Natural killer cell (primary cell): Measurements from ENCODE around the gene DOCK10. TPM values are rescaled to one million over a fixed set of nuclear protein-coding genes. Genes with fewer than 3 reads are reported as not detected.

Source experiments
- ATAC-seq, 3 donors: fragments of 150-1000 bp in 2 of 3; fragments of 200-7000 bp in 1 of 3; cut with Tn5 transposase; 1 replicate in 1 of 3; 2 replicates in 2 of 3; pipeline ENCODE4 v1.10.0; 2021; ENCODE audit warnings: mild to moderate bottlenecking in 2 of 3, moderate library complexity in 2 of 3
- DNase-seq, 2 donors: peaks; one replicate each; pipeline versions ENCODE4 v3.0.0 to v3.0.0-alpha.2; 2013 to 2021; ENCODE audit warnings: mixed read lengths in 1 of 2
- H3K27ac ChIP-seq: one replicate; pipeline ENCODE4 v1.5.1; 2013; ENCODE audit warnings: mild to moderate bottlenecking, low read length
- H3K27me3 ChIP-seq: one replicate; pipeline ENCODE4 v1.6.1; 2013; ENCODE audit warnings: low read length; ENCODE audit not compliant: control insufficient read depth, insufficient read depth
- H3K36me3 ChIP-seq: one replicate; pipeline ENCODE4 v1.6.1; 2013; ENCODE audit warnings: low read length; ENCODE audit not compliant: control insufficient read depth, insufficient read depth
- H3K4me1 ChIP-seq: one replicate; pipeline ENCODE4 v1.6.1; 2013; ENCODE audit warnings: low read length; ENCODE audit not compliant: control insufficient read depth, insufficient read depth
- H3K4me3 ChIP-seq: one replicate; pipeline ENCODE4 v1.5.1; 2013; ENCODE audit warnings: low read length
- H3K9me3 ChIP-seq: one replicate; pipeline ENCODE4 v1.6.1; 2013; ENCODE audit warnings: low read length; ENCODE audit not compliant: control insufficient read depth, insufficient read depth
- H3K27ac Mint-ChIP-seq, 2 donors: one replicate each; pipeline ENCODE4 v1.8.0; 2022; ENCODE audit warnings: mild to moderate bottlenecking in 2 of 2, mixed read lengths in 2 of 2, moderate library complexity in 1 of 2
- H3K27me3 Mint-ChIP-seq, 2 donors: one replicate each; pipeline ENCODE4 v1.8.0; 2022; ENCODE audit warnings: low read depth in 2 of 2, mixed read lengths in 2 of 2
- H3K36me3 Mint-ChIP-seq: one replicate; pipeline ENCODE4 v1.8.0; 2022; ENCODE audit warnings: mixed read lengths
- H3K4me1 Mint-ChIP-seq, 2 donors: one replicate each; pipeline ENCODE4 v1.8.0; 2022; ENCODE audit warnings: mixed read lengths in 2 of 2
- H3K4me3 Mint-ChIP-seq: one replicate; pipeline ENCODE4 v1.8.0; 2022; ENCODE audit warnings: mild to moderate bottlenecking, moderate library complexity, mixed read lengths
- H3K9me3 Mint-ChIP-seq, 2 donors: one replicate each; pipeline ENCODE4 v1.8.0; 2022; ENCODE audit warnings: mixed read lengths in 2 of 2
- WGBS: methylation state at CpG from one replicate; pipeline ENCODE4 v1.1.7; 2013; ENCODE audit warnings: missing lambda C conversion rate; ENCODE audit not compliant: insufficient coverage; 5-methylcytosine and 5-hydroxymethylcytosine counted together
- intact Hi-C: fragments of 100-400 bp; cut with micrococcal nuclease; formaldehyde crosslinking; loops from one replicate; pipeline ENCODE4 v1.14.2; 2022
- total RNA-seq, 4 donors: library from RNA; stranded (reverse); fragments of 120-200 nt in 1 of 4; gene quantifications; one replicate each; pipeline versions ENCODE4 v1.2.3 to v1.2.4, GENCODE V29; 2013 to 2022
- TF ChIP-seq, protein P1 (sequence below): fragments of 200-600 bp; IDR thresholded peaks from one replicate; pipeline ENCODE4 v1.8.0; 2022; ENCODE audit warnings: antibody characterized with exemption

DOCK10 gene
- total RNA-seq, 3 donors from 2014 or later (not counting 1 experiment from before 2014, with no cell fraction given) = 181 to 213 (median 182) TPM

DNA sequence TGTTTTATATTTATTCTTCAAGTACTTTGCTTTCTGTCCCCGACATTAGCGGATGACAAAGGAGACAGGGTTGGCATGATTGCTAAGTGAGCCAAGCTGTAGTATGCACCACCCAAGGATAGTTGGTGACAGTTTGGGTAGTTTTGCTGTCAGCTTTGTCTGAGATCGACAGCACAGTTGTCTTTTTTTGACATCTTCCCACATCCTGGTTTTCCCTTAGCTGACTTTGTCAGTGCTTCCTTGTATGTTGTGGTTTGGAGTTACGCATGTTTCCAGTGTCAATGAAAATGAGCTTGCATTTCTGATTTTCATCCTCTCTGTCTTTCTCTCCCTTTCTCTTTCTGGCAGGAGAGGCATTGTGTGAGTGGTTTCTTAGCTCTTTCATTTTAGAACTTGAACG is 44.6 kb upstream of the DOCK10 start:
- DNase-seq (no peak), ATAC-seq (peak in 1 of 3 donors; percentile 12)
- Histone ChIP-seq H3K4me3 (no peak overlapping the region), H3K4me1 (no peaks in the 10 kb centered on the region), H3K9me3 (no peaks in the 10 kb centered on the region), H3K27me3 (no peaks in the 10 kb centered on the region), H3K36me3 (no peaks in the 10 kb centered on the region), H3K27ac (no peak overlapping the region)
- Mint-ChIP-seq H3K4me1 (peaks cover 14 to 22% of the 10 kb centered on the region in 2 donors), H3K4me3 (no peak overlapping the region), H3K27me3 (no peaks in the 10 kb centered on the region), H3K36me3 (no peaks in the 10 kb centered on the region), H3K9me3 (no peaks in the 10 kb centered on the region), H3K27ac (peak overlapping the region in 1 of 2 donors; percentile 52)
- intact Hi-C loops = no loop called here
- TF ChIP-seq, protein P1, sequence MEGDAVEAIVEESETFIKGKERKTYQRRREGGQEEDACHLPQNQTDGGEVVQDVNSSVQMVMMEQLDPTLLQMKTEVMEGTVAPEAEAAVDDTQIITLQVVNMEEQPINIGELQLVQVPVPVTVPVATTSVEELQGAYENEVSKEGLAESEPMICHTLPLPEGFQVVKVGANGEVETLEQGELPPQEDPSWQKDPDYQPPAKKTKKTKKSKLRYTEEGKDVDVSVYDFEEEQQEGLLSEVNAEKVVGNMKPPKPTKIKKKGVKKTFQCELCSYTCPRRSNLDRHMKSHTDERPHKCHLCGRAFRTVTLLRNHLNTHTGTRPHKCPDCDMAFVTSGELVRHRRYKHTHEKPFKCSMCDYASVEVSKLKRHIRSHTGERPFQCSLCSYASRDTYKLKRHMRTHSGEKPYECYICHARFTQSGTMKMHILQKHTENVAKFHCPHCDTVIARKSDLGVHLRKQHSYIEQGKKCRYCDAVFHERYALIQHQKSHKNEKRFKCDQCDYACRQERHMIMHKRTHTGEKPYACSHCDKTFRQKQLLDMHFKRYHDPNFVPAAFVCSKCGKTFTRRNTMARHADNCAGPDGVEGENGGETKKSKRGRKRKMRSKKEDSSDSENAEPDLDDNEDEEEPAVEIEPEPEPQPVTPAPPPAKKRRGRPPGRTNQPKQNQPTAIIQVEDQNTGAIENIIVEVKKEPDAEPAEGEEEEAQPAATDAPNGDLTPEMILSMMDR = no peak
- 73% methylated on average over 4 of the region's 5 CpGs for WGBS

DNA sequence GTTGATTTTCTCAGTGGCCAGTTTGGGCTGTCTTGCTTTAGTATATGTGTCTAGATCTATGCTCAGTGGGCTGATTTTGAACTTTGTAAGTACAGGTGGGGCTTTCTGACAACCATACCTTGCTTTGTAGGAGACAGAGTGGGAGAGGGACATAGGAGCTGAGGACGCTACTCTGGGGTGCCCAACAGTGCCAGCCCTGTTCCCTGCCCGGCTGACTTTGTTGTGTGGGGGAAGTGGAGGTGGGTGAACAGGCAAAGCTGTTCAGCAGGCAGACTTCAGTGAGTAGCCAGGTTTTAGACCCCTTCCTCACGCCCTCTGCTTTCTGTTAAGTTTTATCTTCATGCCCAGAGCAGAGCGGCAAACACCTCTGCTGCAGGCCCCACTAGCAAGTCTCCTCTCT is 44.2 kb upstream of the DOCK10 start:
- Histone ChIP-seq H3K4me1 (no peaks in the 10 kb centered on the region), H3K27me3 (no peaks in the 10 kb centered on the region), H3K9me3 (no peaks in the 10 kb centered on the region), H3K4me3 (no peak overlapping the region), H3K36me3 (no peaks in the 10 kb centered on the region), H3K27ac (no peak overlapping the region)
- ATAC-seq (peak in 2 of 3 donors; percentile 35 to 53), DNase-seq (peak in 1 of 2 donors; percentile 5)
- no peaks in the 10 kb centered on the region for H3K27me3 Mint-ChIP-seq
- peak overlapping the region in 1 of 2 donors; percentile 52 for H3K27ac Mint-ChIP-seq
- H3K4me1 Mint-ChIP-seq = peaks cover 13 to 20% of the 10 kb centered on the region in 2 donors
- H3K9me3 Mint-ChIP-seq = no peaks in the 10 kb centered on the region
- intact Hi-C loops = no loop called here
- H3K4me3 Mint-ChIP-seq = no peak overlapping the region
- TF ChIP-seq, protein P1 = no peak
- WGBS = 75% methylated on average over 4 of the region's 4 CpGs
- no peaks in the 10 kb centered on the region for H3K36me3 Mint-ChIP-seq

DNA sequence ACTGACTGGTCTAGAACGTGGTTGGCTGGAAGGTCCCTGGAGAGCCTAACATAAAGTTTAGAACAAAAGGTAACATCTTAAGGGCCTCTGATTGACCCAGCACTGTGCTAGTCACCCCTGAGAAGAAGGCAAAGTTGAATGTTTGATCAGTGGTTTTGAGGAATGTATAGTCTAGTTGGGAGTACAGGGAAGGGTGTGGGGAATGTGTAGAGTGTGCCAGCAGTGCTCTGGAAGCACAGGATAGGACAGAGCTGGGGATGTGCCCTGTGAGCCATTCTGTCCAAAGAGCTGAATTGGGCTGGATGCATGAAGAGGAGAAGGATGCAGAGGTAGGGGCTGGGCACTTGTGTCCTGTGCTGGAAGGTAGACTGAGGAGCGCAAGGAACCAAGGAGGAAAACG is 41.0 kb upstream of the DOCK10 start:
- H3K27me3 Mint-ChIP-seq = no peaks in the 10 kb centered on the region
- no peaks in the 10 kb centered on the region for H3K9me3 ChIP-seq
- no peaks in the 10 kb centered on the region for H3K36me3 Mint-ChIP-seq
- ATAC-seq = no peak
- no peaks in the 10 kb centered on the region for H3K27me3 ChIP-seq
- no peaks in the 10 kb centered on the region for H3K36me3 ChIP-seq
- no peak overlapping the region for H3K4me3 Mint-ChIP-seq
- no peak overlapping the region for H3K4me3 ChIP-seq
- WGBS = 90% methylated on average over 3 of the region's 3 CpGs
- no peaks in the 10 kb centered on the region for H3K9me3 Mint-ChIP-seq
- no peak for DNase-seq
- intact Hi-C loops = no loop called here
- H3K4me1 Mint-ChIP-seq = peaks cover 6 to 13% of the 10 kb centered on the region in 2 donors
- TF ChIP-seq, protein P1 = no peak
- H3K27ac ChIP-seq = no peak overlapping the region
- H3K4me1 ChIP-seq = no peaks in the 10 kb centered on the region
- no peak overlapping the region for H3K27ac Mint-ChIP-seq

DNA sequence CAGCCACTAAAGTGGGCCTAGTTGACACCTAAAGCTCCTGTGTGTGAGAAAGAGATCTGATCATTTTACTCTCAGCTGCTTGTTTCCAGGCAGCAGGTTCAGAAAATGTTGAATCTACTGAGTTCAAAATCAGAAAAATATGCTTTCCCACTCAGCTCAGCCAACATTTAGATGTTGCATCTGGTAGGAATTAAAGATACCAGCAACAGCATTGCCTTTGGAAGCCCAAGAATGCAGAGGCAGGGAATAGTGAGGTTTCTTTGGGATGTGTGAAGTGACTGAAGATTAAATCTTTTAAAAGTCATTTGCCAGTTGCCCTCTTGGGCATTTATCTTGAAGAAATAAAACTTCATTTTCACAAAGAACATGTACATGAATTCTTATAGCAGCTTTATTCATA is 33.9 kb upstream of the DOCK10 start:
- H3K27ac ChIP-seq = no peak overlapping the region
- H3K27ac Mint-ChIP-seq = no peak overlapping the region
- TF ChIP-seq, protein P1 = no peak
- H3K4me3 Mint-ChIP-seq = no peak overlapping the region
- H3K4me3 ChIP-seq = no peak overlapping the region
- H3K4me1 ChIP-seq = no peaks in the 10 kb centered on the region
- H3K9me3 Mint-ChIP-seq = no peaks in the 10 kb centered on the region
- peaks cover 6 to 18% of the 10 kb centered on the region in 2 donors for H3K4me1 Mint-ChIP-seq
- H3K27me3 Mint-ChIP-seq = no peaks in the 10 kb centered on the region
- H3K27me3 ChIP-seq = no peaks in the 10 kb centered on the region
- ATAC-seq (no peak), DNase-seq (no peak)
- H3K36me3 Mint-ChIP-seq = no peaks in the 10 kb centered on the region
- H3K36me3 ChIP-seq = no peaks in the 10 kb centered on the region
- no peaks in the 10 kb centered on the region for H3K9me3 ChIP-seq
- intact Hi-C loops = no loop called here
